GM12864 (cell line): Measurements from ENCODE around the gene MIER3.
A peak's percentile ranks its signal among the peaks of the same experiment; 100 is the strongest.

ENCODE experiments used
- DNase-seq: peaks from one replicate; pipeline ENCODE4 v3.0.0-alpha.2; 2011; ENCODE audit warnings: low read depth
- H3K4me3 ChIP-seq: 2 replicates; pipeline ENCODE4 v1.5.1; 2011; ENCODE audit warnings: mild to moderate bottlenecking, low read depth, low read length, control low read depth
- CTCF ChIP-seq: IDR thresholded peaks from 2 replicates; pipeline ENCODE4 v1.5.1; 2011; ENCODE audit warnings: low read depth, mild to moderate bottlenecking, moderate library complexity, low read length, control low read depth, inconsistent platforms; ENCODE audit errors: missing control alignments

MIER3 gene

GRCh38 chr5:56914678-56915077 lies 37.2 kb downstream of the MIER3 start:
- TF ChIP-seq CTCF = no peak
- DNase-seq = no peak
- no peak overlapping the region for H3K4me3 ChIP-seq

- H3K4me3 ChIP-seq = no peak overlapping the region
- DNase-seq = no peak
- TF ChIP-seq CTCF = no peak
Observed at GRCh38 chr5:56913766-56914165, 38.2 kb downstream of the MIER3 start.

GRCh38 chr5:56910210-56910965 lies 41.5 kb downstream of the MIER3 start:
- peak overlapping the region; percentile 84 for H3K4me3 ChIP-seq
- peak; percentile 31 for DNase-seq
- no peak for TF ChIP-seq CTCF

- no peak for TF ChIP-seq CTCF
Observed at GRCh38 chr5:56909294-56910209, 42.4 kb downstream of the MIER3 start, which contains the start of gene SETD9. Gene SETD9, plus strand, starts transcription at chr5:56909596. Its CDS starts 50 bp downstream, at chr5:56909646.

GRCh38 chr5:56908942-56909293 lies 43.0 kb downstream of the MIER3 start:
- peak overlapping the region; percentile 83 for H3K4me3 ChIP-seq
- no peak for DNase-seq
- TF ChIP-seq CTCF = no peak

More at GRCh38 chr5:56909294-56910209, 42.4 kb downstream of the MIER3 start, which contains the start of gene SETD9:
- H3K4me3 ChIP-seq = peak within 1 kb of the TSS; percentile 84
- DNase-seq = peak; percentile 86

GRCh38 chr5:56900858-56901578 lies 50.9 kb downstream of the MIER3 start:
- peak; percentile 71 for TF ChIP-seq CTCF
- DNase-seq = no peak
- no peak overlapping the region for H3K4me3 ChIP-seq
